OCI-LY1 (cell line): Measurements from ENCODE around the gene S100A4.

ENCODE experiments used
- H2AFZ ChIP-seq: fragments of 200-600 bp; sonication (generic), shearing (Covaris generic); 2 replicates; pipeline ENCODE4 v1.6.0; 2014; ENCODE audit warnings: antibody characterized with exemption, mild to moderate bottlenecking, low read length
- H3F3A ChIP-seq: fragments of 200-600 bp; sonication (generic), shearing (Covaris generic); 2 replicates; pipeline ENCODE4 v1.6.0; 2014; ENCODE audit warnings: mild to moderate bottlenecking, antibody characterized with exemption, low read length, moderate library complexity; ENCODE audit not compliant: insufficient read depth
- H3K27ac ChIP-seq: fragments of 200-600 bp; sonication (generic); 2 replicates; pipeline ENCODE4 v1.5.1; 2014; ENCODE audit warnings: low read length, mixed run types, mild to moderate bottlenecking, low read depth; ENCODE audit not compliant: poor library complexity, severe bottlenecking
- H3K27me3 ChIP-seq: fragments of 200-600 bp; sonication (generic); 2 replicates; pipeline ENCODE4 v1.6.0; 2014; ENCODE audit warnings: antibody characterized with exemption, mild to moderate bottlenecking, low read length, moderate library complexity; ENCODE audit not compliant: insufficient read depth
- H3K36me3 ChIP-seq: fragments of 200-600 bp; sonication (generic); 2 replicates; pipeline ENCODE4 v1.6.1; 2014; ENCODE audit warnings: mild to moderate bottlenecking, antibody characterized with exemption, low read length, moderate library complexity, mixed read lengths; ENCODE audit not compliant: insufficient read depth
- H3K4me1 ChIP-seq: fragments of 200-600 bp; sonication (generic); 2 replicates; pipeline ENCODE4 v1.5.1; 2014; ENCODE audit warnings: mild to moderate bottlenecking, low read length, moderate library complexity; ENCODE audit not compliant: insufficient read depth, severe bottlenecking
- H3K4me2 ChIP-seq: fragments of 200-600 bp; sonication (generic), shearing (Covaris generic); 2 replicates; pipeline ENCODE4 v1.6.1; 2014; ENCODE audit warnings: low read length
- H3K4me3 ChIP-seq: fragments of 200-600 bp; sonication (generic); 2 replicates; pipeline ENCODE4 v1.5.1; 2014; ENCODE audit warnings: low read length, low read depth, mild to moderate bottlenecking, mixed read lengths; ENCODE audit not compliant: poor library complexity, severe bottlenecking
- H3K79me2 ChIP-seq: fragments of 200-600 bp; shearing (Covaris generic); 2 replicates; pipeline ENCODE4 v1.6.1; 2016; ENCODE audit warnings: mixed run types, low read length, mixed read lengths; ENCODE audit not compliant: insufficient read depth
- H3K9ac ChIP-seq: fragments of 200-600 bp; sonication (generic), shearing (Covaris generic); 2 replicates; pipeline ENCODE4 v1.6.1; 2014; ENCODE audit warnings: mild to moderate bottlenecking, low read length, mixed read lengths
- H3K9me2 ChIP-seq: fragments of 200-600 bp; sonication (generic), shearing (Covaris generic); 2 replicates; pipeline ENCODE4 v1.6.1; 2014; ENCODE audit warnings: low read depth, mild to moderate bottlenecking, low read length, mixed read lengths
- H3K9me3 ChIP-seq: fragments of 200-600 bp; shearing (Covaris generic); 2 replicates; pipeline ENCODE4 v1.6.1; 2014; ENCODE audit warnings: low read length, mixed read lengths
- H4K20me1 ChIP-seq: fragments of 200-600 bp; sonication (generic), shearing (Covaris generic); 2 replicates; pipeline ENCODE4 v1.6.0; 2016; ENCODE audit warnings: mild to moderate bottlenecking, low read length; ENCODE audit not compliant: insufficient read depth
- CTCF ChIP-seq: fragments of 200-600 bp; sonication (generic), shearing (Covaris generic); IDR thresholded peaks from 2 replicates; pipeline ENCODE4 v1.5.1; 2017; ENCODE audit warnings: mild to moderate bottlenecking, antibody characterized with exemption, low read length, moderate library complexity, mixed read lengths
- EZH2 ChIP-seq: fragments of 200-600 bp; sonication (generic), shearing (Covaris generic); IDR thresholded peaks from 2 replicates; pipeline ENCODE4 v1.8.0; 2017; ENCODE audit warnings: borderline replicate concordance, mixed run types, mild to moderate bottlenecking, antibody characterized with exemption, low read length, moderate library complexity, mixed read lengths

S100A4 gene

GRCh38 chr1:153553830-153554541, 8.4 kb upstream of the S100A4 start:
- peaks cover 3% of the 10 kb centered on the region; the same call in 1 of the 2 replicates for H3K36me3 ChIP-seq
- H3K4me3 ChIP-seq: no peak overlapping the region
- H3K4me1 ChIP-seq: no peaks in the 10 kb centered on the region
- no peaks in the 10 kb centered on the region for H3K79me2 ChIP-seq
- H3K27ac ChIP-seq: no peak overlapping the region
- H3K9ac ChIP-seq: no peak overlapping the region
- TF ChIP-seq CTCF (no peak), EZH2 (no peak)
- no peaks in the 10 kb centered on the region for H3K9me2 ChIP-seq
- H3F3A ChIP-seq: no peaks in the 10 kb centered on the region
- peaks cover 8% of the 10 kb centered on the region; the same call in 1 of the 2 replicates for H3K27me3 ChIP-seq
- no peak overlapping the region for H3K4me2 ChIP-seq
- peaks cover 4% of the 10 kb centered on the region; the same call in 1 of the 2 replicates for H3K9me3 ChIP-seq
- no peaks in the 10 kb centered on the region for H4K20me1 ChIP-seq
- H2AFZ ChIP-seq: no peak overlapping the region

- no peaks in the 10 kb centered on the region for H4K20me1 ChIP-seq
- H3K9me2 ChIP-seq: no peaks in the 10 kb centered on the region
- H3K36me3 ChIP-seq: peaks cover 3% of the 10 kb centered on the region; the same call in 1 of the 2 replicates
- no peak overlapping the region for H3K4me3 ChIP-seq
- H3K4me2 ChIP-seq: no peak overlapping the region
- H3K79me2 ChIP-seq: no peaks in the 10 kb centered on the region
- no peak overlapping the region for H3K9ac ChIP-seq
- no peak for TF ChIP-seq CTCF
- no peak for TF ChIP-seq EZH2
- H3F3A ChIP-seq: no peaks in the 10 kb centered on the region
- peaks cover 11% of the 10 kb centered on the region; the same call in 1 of the 2 replicates for H3K27me3 ChIP-seq
- no peak overlapping the region for H2AFZ ChIP-seq
- no peak overlapping the region for H3K27ac ChIP-seq
- peaks cover 4% of the 10 kb centered on the region; the same call in 1 of the 2 replicates for H3K9me3 ChIP-seq
- no peaks in the 10 kb centered on the region for H3K4me1 ChIP-seq
These were observed 7.5 kb upstream of the S100A4 start for GRCh38 chr1:153553096-153553495.

- H3K9ac ChIP-seq: no peak overlapping the region
- no peaks in the 10 kb centered on the region for H3F3A ChIP-seq
- H3K79me2 ChIP-seq: no peaks in the 10 kb centered on the region
- no peak overlapping the region for H3K27ac ChIP-seq
- H3K9me2 ChIP-seq: no peaks in the 10 kb centered on the region
- no peaks in the 10 kb centered on the region for H3K9me3 ChIP-seq
- H3K27me3 ChIP-seq: peaks cover 11% of the 10 kb centered on the region; the same call in 1 of the 2 replicates
- TF ChIP-seq CTCF: no peak
- TF ChIP-seq EZH2: no peak
- H3K4me3 ChIP-seq: no peak overlapping the region
- H3K4me1 ChIP-seq: no peaks in the 10 kb centered on the region
- H3K4me2 ChIP-seq: no peak overlapping the region
- H3K36me3 ChIP-seq: no peaks in the 10 kb centered on the region
- no peaks in the 10 kb centered on the region for H4K20me1 ChIP-seq
- no peak overlapping the region for H2AFZ ChIP-seq
These were observed 6.7 kb upstream of the S100A4 start for GRCh38 chr1:153552335-153552734.
